RPMI8226 (cell line): ENCODE measurements around the gene TSTD2.
"Not testable (repeated sequence)": the region's sequence is repeated elsewhere in the genome, so short reads cannot be mapped to it uniquely, and the experiment has no call there.

Experiments used
- DNase-seq: peaks from one replicate; pipeline ENCODE4 v3.0.0-alpha.2; 2015

The TSTD2 gene

DNA sequence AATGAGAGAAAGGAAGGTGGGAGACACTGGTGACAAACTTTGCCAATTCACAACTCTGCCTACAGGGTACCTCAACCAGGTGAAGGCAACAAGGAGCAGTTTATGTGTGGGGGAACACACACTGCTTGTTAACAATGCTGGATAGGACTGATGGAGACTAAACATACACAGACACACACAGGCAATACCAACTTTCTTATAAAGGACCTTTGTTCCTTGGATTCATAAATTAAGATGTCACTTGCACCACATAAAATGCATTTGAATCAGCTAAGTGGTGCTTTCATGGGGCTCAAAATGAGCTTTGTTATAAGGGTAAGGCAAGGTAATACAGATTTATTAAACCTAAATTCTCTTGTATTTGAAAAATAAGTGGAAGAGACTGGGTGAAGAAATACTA, 4.0 kb downstream of the TSTD2 start:
- no peak for DNase-seq

DNA sequence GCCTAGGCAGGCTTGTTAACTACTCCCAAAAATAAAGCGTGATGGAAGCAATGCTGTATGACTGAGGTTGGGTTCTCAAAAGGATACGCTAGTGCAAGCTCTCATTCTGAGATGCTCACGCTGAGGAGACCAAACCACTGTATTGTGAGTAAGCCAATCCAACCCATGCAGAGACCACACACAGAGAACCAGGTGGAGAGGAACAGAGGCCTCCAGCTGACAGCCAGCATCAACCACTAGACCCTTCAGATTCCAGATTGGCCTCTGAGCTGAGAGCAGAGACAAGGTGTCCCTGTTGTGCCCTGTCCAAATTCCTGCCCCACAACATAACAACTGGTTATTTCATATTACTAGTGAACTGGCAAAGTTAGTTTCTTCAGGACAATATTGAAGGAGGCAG, 4.5 kb downstream of the TSTD2 start:
- DNase-seq, result no peak

GRCh38 chr9:97627624-97628023, 5.5 kb downstream of the TSTD2 start:
- DNase-seq, result no peak

DNA sequence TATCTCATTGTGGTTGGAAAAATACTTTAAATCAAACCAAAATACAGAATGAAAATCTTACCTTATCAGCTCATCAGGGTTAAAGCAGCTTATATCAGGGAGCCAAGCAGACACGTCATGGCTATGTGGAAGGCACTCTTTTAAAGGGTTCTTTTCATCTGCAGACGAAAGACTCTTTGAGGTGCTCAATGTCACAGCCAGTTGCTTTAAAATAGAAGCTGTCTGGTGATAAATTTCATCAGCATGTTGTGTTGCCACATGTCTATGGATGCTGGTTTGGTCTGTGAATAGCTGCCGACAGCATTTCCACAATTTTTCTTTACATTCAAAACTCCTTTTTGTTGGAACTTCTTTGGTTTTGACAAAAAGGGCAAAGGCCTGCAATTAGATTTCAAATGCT, 7.5 kb downstream of the TSTD2 start:
- DNase-seq, result no peak

GRCh38 chr9:97623946-97624345, 9.2 kb downstream of the TSTD2 start:
- no peak for DNase-seq

DNA sequence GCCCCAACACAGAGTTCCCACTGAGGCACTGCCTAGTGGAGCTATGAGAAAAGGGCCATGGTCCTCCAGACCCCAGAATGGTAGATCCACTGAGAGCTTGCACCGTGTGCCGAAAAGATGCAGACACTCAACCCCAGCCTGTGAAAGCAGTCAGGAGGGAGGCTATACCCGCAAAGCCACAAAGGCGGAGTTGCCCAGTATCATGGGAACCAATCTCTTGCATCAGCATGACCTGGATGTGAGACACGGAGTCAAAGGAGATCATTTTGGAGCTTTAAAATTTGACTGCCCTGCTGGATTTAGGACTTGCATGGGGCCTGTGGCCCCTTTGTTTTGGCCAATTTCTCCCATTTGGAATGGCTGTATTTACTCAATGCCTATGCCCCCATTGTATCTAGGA, 10.7 kb downstream of the TSTD2 start:
- not testable (repeated sequence) for DNase-seq

GRCh38 chr9:97620063-97620462, 13.1 kb downstream of the TSTD2 start:
- DNase-seq, result not testable (repeated sequence)

DNA sequence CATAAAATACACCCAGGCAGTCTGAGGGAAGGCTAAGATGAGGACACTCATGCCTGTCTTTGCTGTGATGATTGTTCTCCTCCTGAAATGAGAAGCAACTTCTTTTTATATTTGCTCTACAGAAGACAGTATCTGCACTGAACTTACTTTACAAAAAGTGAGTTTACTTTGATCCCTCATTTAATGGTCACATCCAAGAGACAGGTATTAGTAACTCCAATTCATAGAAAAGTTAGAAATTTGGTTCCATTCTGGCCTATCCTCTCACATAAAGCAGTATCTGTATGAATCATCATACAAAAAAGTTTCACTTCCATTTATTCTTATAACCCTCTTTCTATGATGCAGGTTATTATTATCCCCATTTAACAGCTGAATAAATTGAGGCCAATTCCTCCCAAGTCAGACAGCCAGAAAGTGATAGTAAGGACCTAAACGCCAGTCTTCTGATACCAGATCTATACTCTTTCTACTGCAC, 15.2 kb downstream of the TSTD2 start:
- DNase-seq, result no peak

GRCh38 chr9:97615439-97616072, 17.6 kb downstream of the TSTD2 start:
- peak; percentile 53 for DNase-seq

GRCh38 chr9:97604901-97605645, 28.1 kb downstream of the TSTD2 start:
- no peak for DNase-seq

- DNase-seq, result no peak
These were observed 30.7 kb downstream of the TSTD2 start for GRCh38 chr9:97602430-97602829.

DNA sequence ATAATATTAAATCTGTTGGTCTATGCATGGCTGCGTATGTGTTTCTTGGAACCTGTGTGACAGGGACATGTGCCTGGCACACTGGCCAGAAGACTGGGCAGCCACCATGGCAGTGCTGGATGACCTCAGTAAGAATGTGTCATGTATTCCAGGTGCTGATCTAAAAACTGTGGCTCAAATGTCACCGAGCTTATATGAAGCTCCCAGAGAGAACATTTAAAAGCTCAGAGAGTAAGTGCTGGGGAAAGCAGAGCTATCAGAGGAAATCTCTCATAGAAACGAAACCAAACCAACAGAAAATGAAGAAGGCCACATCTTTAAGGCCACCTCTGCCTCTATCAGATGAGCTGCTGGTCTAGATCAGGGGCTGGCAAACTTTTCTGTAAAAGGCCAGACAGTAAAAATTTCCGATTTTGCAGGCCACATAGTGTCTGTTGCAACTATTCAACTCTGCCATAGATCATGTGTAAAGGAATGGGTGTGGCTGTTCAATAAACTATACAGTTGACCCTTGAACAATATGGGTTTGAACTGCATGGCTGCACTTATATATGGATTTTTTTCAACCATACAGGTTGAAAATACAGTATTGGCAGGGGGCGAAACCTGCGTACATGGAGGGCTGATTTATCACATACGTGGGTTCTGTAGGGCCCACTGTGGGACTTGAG, 31.8 kb downstream of the TSTD2 start:
- DNase-seq, result no peak

- DNase-seq, result no peak
These were observed 32.5 kb downstream of the TSTD2 start for GRCh38 chr9:97600531-97601227.

DNA sequence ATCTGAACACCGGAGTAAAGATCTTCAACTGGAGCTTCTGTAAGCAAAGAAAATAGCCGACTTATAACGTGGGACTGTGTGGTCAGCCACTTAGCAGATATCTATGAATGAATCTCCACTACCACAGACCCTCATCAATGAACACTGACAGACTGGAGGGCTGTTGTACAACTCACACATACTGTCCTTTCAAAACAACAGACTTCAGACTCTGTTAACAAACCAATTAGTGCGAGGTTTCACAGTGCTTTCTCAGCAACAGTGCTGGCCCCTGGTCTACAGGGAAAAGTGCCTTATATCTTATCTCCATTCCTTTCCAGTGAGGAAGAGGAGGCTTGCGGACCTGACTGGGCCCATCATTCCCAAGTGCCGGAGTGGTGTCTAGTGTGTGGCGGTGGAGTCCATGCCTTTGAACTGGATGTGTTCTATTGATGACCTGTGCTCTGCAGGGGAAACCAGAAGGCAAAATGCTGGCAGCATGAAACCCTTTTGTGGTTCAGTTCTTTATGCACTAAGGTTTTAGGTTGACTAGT, 33.8 kb downstream of the TSTD2 start:
- no peak for DNase-seq

GRCh38 chr9:97598461-97599288, 34.5 kb downstream of the TSTD2 start:
- peak; percentile 77 for DNase-seq

DNA sequence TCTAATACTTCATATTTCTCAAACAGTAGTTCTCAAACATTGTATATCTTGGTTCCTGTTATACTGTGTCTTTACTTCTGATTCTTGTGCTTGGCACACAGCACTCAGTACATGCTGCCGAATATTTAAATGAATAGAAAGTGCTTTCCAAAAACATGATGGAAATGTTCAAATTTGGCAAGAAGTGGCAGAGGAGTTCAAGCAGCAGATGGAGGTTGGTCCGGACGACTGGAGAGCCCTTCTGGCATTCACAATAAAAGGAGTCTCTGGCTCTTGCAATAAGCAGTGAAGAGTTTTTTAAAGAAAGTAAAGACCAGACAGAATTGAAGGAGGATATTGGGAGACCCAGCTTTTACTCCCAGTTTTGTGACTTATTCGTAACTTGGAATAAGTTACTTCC, 36.3 kb downstream of the TSTD2 start:
- DNase-seq, result no peak

- peak; percentile 19 for DNase-seq
These were observed 38.7 kb downstream of the TSTD2 start for GRCh38 chr9:97594381-97594921.

DNA sequence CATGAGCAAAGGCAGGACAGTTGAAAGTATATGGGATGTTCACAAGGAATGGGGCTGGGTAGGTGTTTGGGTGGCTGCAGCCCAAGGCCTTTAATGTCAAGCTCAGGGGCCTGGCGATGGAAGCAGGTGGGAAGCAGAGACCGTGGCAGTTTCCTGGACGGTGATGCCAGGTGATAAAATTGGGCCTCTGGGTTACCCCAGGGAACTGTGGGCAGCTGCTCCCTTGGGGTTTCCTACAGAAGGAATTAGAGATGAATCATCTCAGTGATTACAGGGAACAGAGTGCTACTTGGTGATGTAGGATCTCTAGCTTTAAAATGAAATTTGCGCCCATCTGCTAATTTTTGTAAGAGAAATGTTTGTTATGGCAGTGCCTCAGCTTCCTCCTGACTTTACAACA, 39.2 kb downstream of the TSTD2 start:
- DNase-seq, result no peak

DNA sequence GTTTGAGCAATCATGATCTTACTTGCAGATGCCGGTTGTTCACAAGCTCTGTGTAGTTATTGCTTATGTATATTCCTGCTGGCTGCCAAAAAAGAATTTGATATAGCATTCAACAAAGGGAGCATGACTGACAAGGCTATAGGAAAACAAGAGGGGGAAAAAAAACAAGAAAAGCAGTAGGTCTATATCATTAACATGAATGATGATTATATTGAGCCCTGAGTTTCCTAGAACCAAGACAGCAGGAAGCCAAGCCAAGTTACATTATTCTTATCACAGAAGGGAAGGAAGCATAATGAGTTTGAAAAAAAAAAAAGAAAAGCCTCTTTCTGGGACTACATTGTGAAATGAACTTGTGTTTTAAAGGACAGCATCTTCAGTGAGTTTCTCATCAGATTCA, 41.0 kb downstream of the TSTD2 start:
- DNase-seq, result no peak

GRCh38 chr9:97591535-97591934, 41.6 kb downstream of the TSTD2 start:
- no peak for DNase-seq

- not testable (repeated sequence) for DNase-seq
These were observed 46.3 kb downstream of the TSTD2 start for GRCh38 chr9:97586909-97587308.

- not testable (repeated sequence) for DNase-seq
These were observed 48.4 kb downstream of the TSTD2 start for GRCh38 chr9:97584778-97585177.
